A549 (cell line): Measurements from ENCODE around the gene HOXA7.

ENCODE experiments used
- RAD21 ChIP-seq, 2 experiments: fragments of >200 bp in 1 of 2; sonication (Bioruptor Twin) in 1 of 2; formaldehyde crosslinking in 1 of 2; IDR thresholded peaks in 1 of 2; conservative IDR thresholded peaks in 1 of 2; 2 replicates in 1 of 2; 3 replicates in 1 of 2; pipeline ENCODE4 v1.6.1; 2012 to 2018; ENCODE audit warnings: inconsistent platforms in 1 of 2
- TF ChIP-seq, protein P1 (sequence below): fragments of 150-350 bp; IDR thresholded peaks from 2 replicates; pipeline ENCODE4 v1.6.1; 2014; ENCODE audit warnings: low read depth, mild to moderate bottlenecking, low read length

DNA sequence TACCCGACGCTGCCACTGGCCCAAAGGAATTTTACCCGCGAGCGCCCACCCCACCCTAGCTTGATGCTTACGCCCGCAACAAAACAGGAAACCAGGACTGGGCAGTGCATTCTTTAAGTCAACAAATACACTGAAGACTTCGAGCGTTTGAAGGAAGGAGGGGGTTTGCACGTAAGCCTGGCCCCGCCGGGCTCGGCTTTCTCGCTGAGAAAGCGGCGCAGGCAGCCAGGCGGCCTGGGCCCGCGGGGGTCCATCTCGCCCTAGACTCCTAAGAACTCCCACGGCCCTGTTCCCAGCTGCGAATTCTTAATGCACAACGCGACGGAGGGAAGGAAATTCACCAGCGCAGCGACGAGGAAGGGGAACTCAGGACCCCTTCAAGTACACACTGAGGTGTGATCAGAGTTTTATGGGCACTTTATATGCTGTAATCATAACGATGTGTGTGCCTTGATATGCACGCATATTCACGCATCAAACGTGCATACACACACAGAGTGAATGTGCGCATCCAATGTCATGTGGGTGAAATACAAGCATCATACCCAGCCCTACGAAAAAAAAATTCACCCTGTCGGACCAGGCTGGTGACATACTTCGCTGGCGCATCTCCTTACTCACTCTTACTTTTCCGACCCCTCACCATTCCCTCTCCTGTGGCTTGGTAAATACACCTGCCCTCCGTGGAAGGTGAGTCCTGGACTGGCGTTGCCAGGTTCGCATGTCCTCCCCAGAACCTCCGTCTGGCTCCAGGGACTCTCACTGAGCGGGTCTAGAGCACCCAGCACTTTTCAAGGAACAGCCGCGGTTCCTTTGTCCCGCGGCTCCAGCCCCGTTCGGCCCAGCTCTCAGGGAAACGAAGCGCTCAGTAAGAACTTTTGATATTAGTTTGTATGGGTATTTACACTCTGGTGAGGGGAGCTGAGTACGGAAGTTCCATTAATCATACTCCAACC lies 49.1 kb upstream of the HOXA7 start:
- TF ChIP-seq, protein P1, sequence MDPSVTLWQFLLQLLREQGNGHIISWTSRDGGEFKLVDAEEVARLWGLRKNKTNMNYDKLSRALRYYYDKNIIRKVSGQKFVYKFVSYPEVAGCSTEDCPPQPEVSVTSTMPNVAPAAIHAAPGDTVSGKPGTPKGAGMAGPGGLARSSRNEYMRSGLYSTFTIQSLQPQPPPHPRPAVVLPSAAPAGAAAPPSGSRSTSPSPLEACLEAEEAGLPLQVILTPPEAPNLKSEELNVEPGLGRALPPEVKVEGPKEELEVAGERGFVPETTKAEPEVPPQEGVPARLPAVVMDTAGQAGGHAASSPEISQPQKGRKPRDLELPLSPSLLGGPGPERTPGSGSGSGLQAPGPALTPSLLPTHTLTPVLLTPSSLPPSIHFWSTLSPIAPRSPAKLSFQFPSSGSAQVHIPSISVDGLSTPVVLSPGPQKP = no peak
- no peak for TF ChIP-seq RAD21 (conservative IDR thresholded peaks at IDR 0.05 in 1 of 2, IDR thresholded peaks at IDR 0.05 in 1 of 2)
